NCI-H2196 treated with DMSO at 0.1 percent for 48 hours (cell line): ENCODE measurements around the gene DPPA5.
A peak's percentile ranks its signal among the peaks of the same experiment; 100 is the strongest.
"Not testable (repeated sequence)": the region's sequence is repeated elsewhere in the genome, so short reads cannot be mapped to it uniquely, and the experiment has no call there.

Source experiments
- DNase-seq: peaks from one replicate; lab custom pipeline; 2025; ENCODE audit not compliant: unreplicated experiment; lab: John Stamatoyannopoulos, UW

Gene DPPA5

GRCh38 chr6:73364549-73364948, 10.5 kb upstream of the DPPA5 start:
- no peak for DNase-seq

DNA sequence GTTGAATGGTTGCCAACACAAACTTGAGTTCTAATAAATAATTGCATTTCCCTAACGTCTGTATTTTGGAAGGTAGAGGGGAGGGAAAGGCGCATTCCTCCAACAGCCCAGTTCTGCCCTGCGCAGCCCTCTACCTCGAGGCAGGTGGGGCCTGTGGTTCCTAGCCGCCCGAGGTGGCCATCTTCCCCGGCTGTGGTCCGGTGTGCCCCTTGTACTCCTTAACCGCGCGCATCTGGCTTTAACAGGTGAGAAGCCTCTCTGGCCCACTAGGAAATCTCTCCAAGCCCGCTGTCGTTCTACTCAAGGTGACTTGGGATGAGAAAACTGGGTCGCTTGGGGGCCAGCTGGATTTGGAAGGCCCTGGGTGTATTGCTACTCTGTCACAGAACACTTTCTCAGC, 10.0 kb upstream of the DPPA5 start:
- DNase-seq = no peak

DNA sequence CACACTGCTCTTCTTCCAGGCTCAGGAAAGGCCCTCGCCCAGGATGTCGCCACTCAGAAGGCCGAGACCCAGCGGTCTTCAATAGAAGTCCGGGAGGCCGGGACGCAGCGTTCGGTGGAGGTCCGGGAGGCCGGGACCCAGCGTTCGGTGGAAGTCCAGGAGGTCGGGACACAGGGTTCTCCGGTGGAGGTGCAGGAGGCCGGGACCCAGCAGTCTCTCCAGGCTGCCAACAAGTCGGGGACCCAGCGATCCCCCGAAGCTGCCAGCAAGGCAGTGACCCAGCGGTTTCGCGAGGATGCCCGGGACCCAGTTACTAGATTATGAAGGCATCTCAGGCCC, 9.4 kb upstream of the DPPA5 start:
- no peak for DNase-seq

- DNase-seq = no peak
Measured at GRCh38 chr6:73362869-73363536, 8.9 kb upstream of the DPPA5 start.

- DNase-seq = no peak
Measured at GRCh38 chr6:73362358-73362757, 8.3 kb upstream of the DPPA5 start, which contains the start of gene KHDC3L. TSS of gene KHDC3L (plus strand) at chr6:73362658. CDS start at chr6:73362730, 72 bp downstream.

DNA sequence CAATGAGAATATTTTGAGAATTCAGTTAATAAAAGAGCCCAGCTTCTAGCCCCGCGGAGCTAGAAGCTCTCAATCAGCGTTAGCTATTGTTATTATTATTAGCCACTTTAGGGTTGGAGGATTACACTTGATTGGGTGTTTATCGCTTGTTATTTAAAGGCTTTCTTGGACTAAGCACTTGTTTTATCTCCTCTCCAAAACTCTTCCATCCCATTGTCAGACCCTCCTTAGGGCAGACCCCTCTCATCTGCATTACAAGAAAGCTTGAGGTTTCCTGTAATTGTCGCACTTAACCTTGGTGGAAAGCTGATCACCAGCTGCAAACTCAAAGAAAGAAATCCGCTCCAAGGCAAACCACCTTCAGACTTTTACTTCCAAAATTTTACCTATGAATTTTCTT, 4.8 kb downstream of the DPPA5 start:
- DNase-seq = no peak

DNA sequence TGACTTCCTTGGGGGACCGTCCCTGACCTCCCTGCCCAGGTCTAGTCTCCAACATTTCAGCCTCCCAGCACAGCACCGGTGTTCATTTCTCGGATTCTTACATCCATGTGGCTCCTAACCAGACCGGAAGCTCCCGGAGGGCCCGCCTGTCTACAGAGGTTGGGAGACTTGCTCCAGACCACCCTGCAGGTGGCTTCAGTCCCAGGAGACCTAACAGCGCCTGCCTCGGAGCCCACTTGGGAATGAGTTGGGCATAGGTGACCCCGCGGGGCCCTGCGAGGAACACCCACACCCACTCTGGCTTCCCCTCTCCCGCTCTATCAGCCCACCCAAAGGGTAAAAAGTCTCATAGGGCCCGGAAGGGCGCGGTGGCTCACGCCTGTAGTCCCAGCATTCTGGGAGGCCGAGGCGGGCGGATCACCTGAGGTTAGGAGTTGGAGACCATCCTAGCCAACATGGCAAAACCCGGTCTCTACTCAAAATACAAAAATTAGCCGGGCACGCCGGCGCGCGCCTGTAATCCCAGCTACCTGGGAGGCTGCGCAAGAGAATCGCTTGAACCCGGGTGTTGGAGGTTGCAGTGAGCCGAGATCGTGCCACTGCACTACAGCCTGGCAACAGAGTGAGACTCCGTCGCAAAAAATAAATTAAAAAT, 5.4 kb downstream of the DPPA5 start:
- no peak for DNase-seq

- no peak for DNase-seq
Measured at GRCh38 chr6:73343164-73343563, 10.9 kb downstream of the DPPA5 start.

DNA sequence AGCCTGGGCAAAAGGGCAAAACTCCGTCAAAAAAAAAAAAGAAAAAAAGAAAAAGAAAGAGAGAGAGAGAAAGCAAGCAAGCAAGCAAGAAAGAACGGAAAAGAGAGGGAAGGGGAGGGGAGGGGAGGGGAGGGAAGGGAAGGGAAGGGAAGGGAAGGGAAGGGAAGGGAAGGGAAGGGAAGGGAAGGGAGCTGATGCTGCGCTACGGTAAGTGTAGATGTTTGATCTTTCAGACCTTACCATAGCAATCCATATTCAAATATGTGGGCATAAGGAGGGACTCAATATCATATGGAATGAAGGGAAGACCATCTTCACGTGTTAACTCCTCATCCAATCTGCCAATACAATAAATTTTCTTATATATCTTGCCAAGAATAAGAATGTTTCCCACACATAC, 11.9 kb downstream of the DPPA5 start:
- no peak for DNase-seq

DNA sequence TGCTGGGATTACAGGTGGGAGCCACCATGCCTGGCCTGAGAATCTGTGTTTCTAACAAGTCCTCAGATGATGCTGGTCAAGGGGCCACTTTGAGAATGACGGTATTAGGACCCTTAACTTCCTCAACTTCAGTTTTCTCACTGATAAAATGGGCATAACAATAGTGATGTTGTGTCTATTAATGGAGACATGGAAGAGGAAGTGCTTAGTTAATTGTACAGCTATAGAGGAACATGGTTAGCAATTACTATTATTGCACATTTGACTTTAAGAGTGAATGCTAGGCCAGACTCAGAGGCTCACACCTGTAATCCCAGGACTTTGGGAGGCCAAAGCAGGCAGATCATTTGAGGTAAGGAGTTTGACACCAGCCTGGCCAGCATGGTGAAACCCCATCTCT, 12.7 kb downstream of the DPPA5 start:
- DNase-seq = no peak

- DNase-seq = no peak
Measured at GRCh38 chr6:73340048-73340447, 14.0 kb downstream of the DPPA5 start.

- no peak for DNase-seq
Measured at GRCh38 chr6:73339340-73339739, 14.7 kb downstream of the DPPA5 start.

- DNase-seq = no peak
Measured at GRCh38 chr6:73329201-73329600, 24.9 kb downstream of the DPPA5 start.

DNA sequence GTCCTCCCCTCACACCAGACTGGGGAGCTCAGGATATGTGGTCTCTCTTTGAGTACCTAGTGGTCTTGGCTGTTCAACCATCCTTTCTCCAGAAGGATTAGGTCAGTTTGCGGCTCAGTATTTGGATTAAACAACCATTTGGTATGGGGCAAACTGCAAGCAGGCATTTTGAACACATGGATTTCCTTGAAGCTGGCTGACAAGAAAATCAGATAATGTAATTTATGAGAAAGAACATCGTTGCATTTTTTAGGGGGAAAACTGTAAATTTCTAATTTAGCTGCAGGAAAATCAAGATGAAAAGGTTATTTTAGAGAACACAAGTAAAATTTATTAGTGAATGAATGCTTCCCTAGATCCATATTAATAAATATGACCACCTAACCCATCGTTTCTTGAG, 25.3 kb downstream of the DPPA5 start:
- no peak for DNase-seq

- no peak for DNase-seq
Measured at GRCh38 chr6:73325656-73326055, 28.4 kb downstream of the DPPA5 start.

DNA sequence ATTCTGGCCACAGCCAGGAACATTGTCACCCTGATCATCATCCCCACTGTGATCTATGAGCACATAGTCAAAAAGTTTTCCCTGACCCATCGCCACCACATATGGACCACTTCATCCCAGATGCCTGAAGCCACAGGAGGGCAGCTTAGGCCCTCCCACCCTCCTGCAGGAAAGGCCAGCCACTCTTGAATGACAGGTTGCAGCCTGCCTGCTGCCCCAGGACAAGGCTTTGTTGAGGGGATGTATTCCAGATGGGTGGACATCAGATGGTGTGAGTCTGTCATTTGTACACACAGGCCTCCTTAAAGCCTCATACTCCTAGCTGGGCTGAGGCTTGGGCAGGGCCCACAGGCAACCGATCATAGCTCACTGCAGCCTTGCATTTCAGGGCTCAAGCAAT, 30.8 kb downstream of the DPPA5 start:
- DNase-seq = no peak

- no peak for DNase-seq
Measured at GRCh38 chr6:73314577-73315492, 39.2 kb downstream of the DPPA5 start.

GRCh38 chr6:73310503-73310845, 43.6 kb downstream of the DPPA5 start:
- not testable (repeated sequence) for DNase-seq

- DNase-seq = peak; percentile 37
Measured at GRCh38 chr6:73309785-73310502, 44.1 kb downstream of the DPPA5 start.

- DNase-seq = no peak
Measured at GRCh38 chr6:73309535-73309784, 44.6 kb downstream of the DPPA5 start.

DNA sequence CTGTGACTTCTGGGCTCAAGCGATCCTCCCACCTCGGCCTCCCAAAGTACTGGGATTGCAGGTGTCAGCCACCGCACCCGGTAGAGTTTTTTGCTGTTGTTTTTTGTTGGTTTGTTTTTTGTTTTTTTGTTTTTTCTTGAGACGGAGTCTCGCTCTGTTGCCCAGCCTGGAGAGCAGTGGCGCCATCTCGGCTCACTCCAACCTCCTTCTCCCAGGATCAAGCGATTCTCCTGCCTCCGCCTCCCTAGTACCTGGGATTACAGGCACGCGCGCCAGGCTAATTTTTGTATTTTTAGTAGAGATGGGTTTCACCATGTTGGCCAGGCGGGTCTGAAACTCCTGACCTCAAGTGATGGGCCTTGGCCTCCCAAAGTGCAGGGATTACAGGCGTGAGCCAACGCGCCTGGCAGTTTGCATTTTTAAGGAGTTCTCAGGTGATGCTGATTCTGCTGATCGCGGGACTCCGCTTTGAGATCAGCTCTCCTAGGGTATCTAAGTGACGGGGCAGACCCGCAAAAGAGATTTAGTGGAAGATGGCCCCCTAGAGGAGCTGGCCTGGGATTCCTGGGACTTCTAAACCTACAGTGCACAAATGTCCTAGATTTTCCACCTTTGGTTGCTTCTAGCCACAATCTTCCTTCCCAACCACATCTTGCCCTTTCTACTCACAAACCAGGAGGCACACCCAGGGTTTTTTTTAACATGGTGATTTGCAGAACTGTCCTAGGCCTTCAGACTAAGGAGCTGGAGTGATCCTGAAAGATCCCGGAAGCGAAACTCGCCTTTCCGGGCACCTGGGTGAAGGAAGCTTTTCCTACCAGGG, 45.2 kb downstream of the DPPA5 start:
- no peak for DNase-seq
